K562 (cell line): ENCODE results near the gene SLC30A4. TPM values are rescaled to one million over a fixed set of nuclear protein-coding genes. Genes with fewer than 3 reads are reported as not detected.

Experiments
- ATAC-seq: fragments of 200-7000 bp; cut with Tn5 transposase; 3 replicates; pipeline ENCODE4 v1.9.1; 2020; ENCODE audit warnings: moderate library complexity
- BruUV-seq: library from RNA; stranded (reverse); fragments of 400-500 nt; replicated peaks from 2 replicates; lab custom pipeline; 2021; lab: Mats Ljungman, UMichigan
- CTCF ChIA-PET: fragments of 300-600 bp; formaldehyde crosslinking; extraction: SDS; loops from one replicate; lab custom pipeline; 2021; ENCODE audit warnings: low intra/inter-chr PET ratio; lab: Yijun Ruan, JAX
- POLR2A ChIA-PET: fragments of 300-600, 350-650 bp; sonication (Branson Sonifier 250); formaldehyde crosslinking; extraction: SDS; loops from one replicate; lab custom pipeline; 2021; ENCODE audit warnings: antibody characterized with exemption, inconsistent platforms; lab: Yijun Ruan, JAX
- DNase-seq, 4 experiments: peaks; one replicate each; pipeline versions ENCODE4 v3.0.0 to v3.0.0-alpha.2; 2011 to 2018; ENCODE audit warnings: low spot score in 3 of 4, mixed read lengths in 3 of 4; ENCODE audit errors: extremely low read depth in 1 of 4
- FAIRE-seq: peaks from 2 replicates; lab custom pipeline; 2011; peaks lifted over from hg19 to GRCh38; lab: Jason Lieb, UNC
- H2AFZ ChIP-seq: 2 replicates; pipeline ENCODE4 v1.6.0; 2011; ENCODE audit warnings: low read depth, low read length, control low read depth, inconsistent platforms
- H3K27ac ChIP-seq: fragments of 200-600 bp; 3 replicates; pipeline ENCODE4 v1.8.0; 2011; ENCODE audit warnings: low read depth, mild to moderate bottlenecking, control low read depth, inconsistent platforms, low read length, moderate library complexity, mixed read lengths; ENCODE audit errors: extremely low read depth
- H3K27me3 ChIP-seq, 2 experiments: fragments of 300-600 bp in 1 of 2; 2 replicates in 1 of 2; 3 replicates in 1 of 2; pipeline versions ENCODE4 v1.6.0 to v1.8.0; 2011; ENCODE audit warnings: inconsistent platforms in 2 of 2, low read length in 2 of 2, mild to moderate bottlenecking in 1 of 2, mixed read lengths in 1 of 2, moderate library complexity in 1 of 2; ENCODE audit not compliant: control insufficient read depth in 2 of 2, insufficient read depth in 2 of 2
- H3K36me3 ChIP-seq: fragments of 300-600 bp; 3 replicates; pipeline ENCODE4 v1.8.0; 2011; ENCODE audit warnings: mild to moderate bottlenecking, low read length, inconsistent platforms; ENCODE audit not compliant: control insufficient read depth, insufficient read depth
- H3K4me1 ChIP-seq, 2 experiments: fragments of 200-600 bp in 1 of 2; replicated peaks in 1 of 2; 2 replicates in 1 of 2; 3 replicates in 1 of 2; pipeline versions ENCODE4 v1.5.1 to v1.8.0; 2011; ENCODE audit warnings: inconsistent platforms in 2 of 2, low read length in 2 of 2, mild to moderate bottlenecking in 1 of 2, mixed read lengths in 1 of 2, moderate library complexity in 1 of 2; ENCODE audit not compliant: control insufficient read depth in 2 of 2, insufficient read depth in 2 of 2
- H3K4me2 ChIP-seq: 2 replicates; pipeline ENCODE4 v1.6.1; 2011; ENCODE audit warnings: low read length, control low read depth, inconsistent platforms, mixed read lengths; ENCODE audit not compliant: insufficient read depth
- H3K4me3 ChIP-seq: fragments of 200-600 bp; sonication (generic), shearing (Covaris generic); 2 replicates; pipeline ENCODE4 v1.5.1; 2016; ENCODE audit warnings: control low read depth, inconsistent platforms
- H3K79me2 ChIP-seq: fragments of 200-600 bp; 3 replicates; pipeline ENCODE4 v1.8.0; 2011; ENCODE audit warnings: low read length, inconsistent platforms; ENCODE audit not compliant: control insufficient read depth, insufficient read depth
- H3K9ac ChIP-seq, 2 experiments: 2 replicates each; pipeline versions ENCODE4 v1.6.0 to v1.6.1; 2011; ENCODE audit warnings: low read depth in 2 of 2, low read length in 2 of 2, control low read depth in 1 of 2, inconsistent platforms in 1 of 2, mild to moderate bottlenecking in 1 of 2, mixed read lengths in 1 of 2; ENCODE audit not compliant: insufficient read depth in 1 of 2
- H3K9me1 ChIP-seq: one replicate; pipeline ENCODE4 v1.6.0; 2011; ENCODE audit warnings: inconsistent platforms, mild to moderate bottlenecking, low read length, moderate library complexity; ENCODE audit not compliant: control insufficient read depth, insufficient read depth
- H3K9me3 ChIP-seq: replicated peaks from 2 replicates; pipeline ENCODE4 v1.5.1; 2011; ENCODE audit warnings: low read depth, low read length, inconsistent platforms; ENCODE audit not compliant: control insufficient read depth, insufficient read depth
- H4K20me1 ChIP-seq: replicated peaks from 2 replicates; pipeline ENCODE4 v1.6.1; 2011; ENCODE audit warnings: low read length, inconsistent platforms, mixed read lengths; ENCODE audit not compliant: control insufficient read depth, insufficient read depth
- MEF2D ChIP-seq: conservative IDR thresholded peaks from 2 replicates; pipeline ENCODE4 v1.6.1; 2016; ENCODE audit warnings: low read depth, missing genetic modification characterization, missing compliant biosample characterization
- MGA ChIP-seq: fragments of 450-650 bp; IDR thresholded peaks from 2 replicates; pipeline ENCODE4 v1.6.1; 2016; ENCODE audit warnings: mild to moderate bottlenecking, moderate library complexity
- PTRF ChIP-seq: fragments of 450-650 bp; IDR thresholded peaks from 2 replicates; pipeline ENCODE4 v1.6.1; 2016; ENCODE audit warnings: mild to moderate bottlenecking, missing genetic modification characterization, missing compliant biosample characterization
- SNIP1 ChIP-seq: fragments of 450-650 bp; IDR thresholded peaks from 2 replicates; pipeline ENCODE4 v1.7.1; 2017; ENCODE audit warnings: low read depth, mild to moderate bottlenecking
- WGBS: fragments of 100-300 bp; shearing (Covaris generic); methylation state at CpG from one replicate; pipeline ENCODE4 v1.1.6; 2016; ENCODE audit warnings: low coverage, mixed read lengths; ENCODE audit not compliant: insufficient coverage; ENCODE audit errors: missing lambda C conversion rate; 5-methylcytosine and 5-hydroxymethylcytosine counted together
- in situ Hi-C: fragments of 300-500 bp; cut with MboI; formaldehyde crosslinking; loops from 4 replicates; pipeline ENCODE4 v1.15.0; 2018; ENCODE audit warnings: inconsistent platforms, mixed read lengths
- intact Hi-C: fragments of 100-400 bp; cut with micrococcal nuclease; formaldehyde crosslinking; loops from 2 replicates; pipeline ENCODE4 v1.14.2; 2022
- polyA plus RNA-seq, 8 experiments: library from polyadenylated mRNA; depleted of rRNA in 4 of 8; stranded (reverse) in 5 of 8; unstranded in 3 of 8; fragments of >200 nt; fragmentation: Nextera tagmentation in 2 of 8; fragmentation: Illumina TruSeq in 1 of 8; extraction: Ambion mirVana in 2 of 8; extraction: Trizol in 1 of 8; gene quantifications; 2 replicates each; pipeline versions ENCODE4 v1.2.1 to v1.2.3, GENCODE V29; 2011 to 2014; ENCODE audit warnings: inconsistent platforms in 1 of 8, missing spikeins in 1 of 8
- total RNA-seq, 7 experiments: library from RNA; depleted of rRNA in 6 of 7; stranded (reverse); fragments of >200 nt in 6 of 7; fragmentation: Illumina TruSeq in 2 of 7; extraction: Trizol in 2 of 7; gene quantifications; 2 replicates each; pipeline versions ENCODE4 v1.2.1 to v1.2.3, GENCODE V29; 2011 to 2021; ENCODE audit warnings: low replicate concordance in 1 of 7
- TF ChIP-seq, protein P1 (sequence below): sonication (generic); formaldehyde crosslinking; IDR thresholded peaks from 2 replicates; pipeline ENCODE4 v1.8.0; 2022; ENCODE audit warnings: mild to moderate bottlenecking, missing genetic modification reagents, borderline replicate concordance

SLC30A4 gene
- total and polyA plus RNA-seq, 9 of the 15 experiments (the other 6 are each of a cell fraction or from before 2014, with no cell fraction given), result 0.21 to 0.73 (median 0.36) TPM

GRCh38 chr15:45469441-45469840 lies 53.1 kb downstream of the SLC30A4 start:
- no peak for TF ChIP-seq SNIP1
- no peak for TF ChIP-seq MEF2D (tag)
- TF ChIP-seq, protein P1, sequence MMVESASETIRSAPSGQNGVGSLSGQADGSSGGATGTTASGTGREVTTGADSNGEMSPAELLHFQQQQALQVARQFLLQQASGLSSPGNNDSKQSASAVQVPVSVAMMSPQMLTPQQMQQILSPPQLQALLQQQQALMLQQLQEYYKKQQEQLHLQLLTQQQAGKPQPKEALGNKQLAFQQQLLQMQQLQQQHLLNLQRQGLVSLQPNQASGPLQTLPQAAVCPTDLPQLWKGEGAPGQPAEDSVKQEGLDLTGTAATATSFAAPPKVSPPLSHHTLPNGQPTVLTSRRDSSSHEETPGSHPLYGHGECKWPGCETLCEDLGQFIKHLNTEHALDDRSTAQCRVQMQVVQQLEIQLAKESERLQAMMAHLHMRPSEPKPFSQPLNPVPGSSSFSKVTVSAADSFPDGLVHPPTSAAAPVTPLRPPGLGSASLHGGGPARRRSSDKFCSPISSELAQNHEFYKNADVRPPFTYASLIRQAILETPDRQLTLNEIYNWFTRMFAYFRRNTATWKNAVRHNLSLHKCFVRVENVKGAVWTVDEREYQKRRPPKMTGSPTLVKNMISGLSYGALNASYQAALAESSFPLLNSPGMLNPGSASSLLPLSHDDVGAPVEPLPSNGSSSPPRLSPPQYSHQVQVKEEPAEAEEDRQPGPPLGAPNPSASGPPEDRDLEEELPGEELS (CRISPR knock-in tag), result no peak
- TF ChIP-seq MGA, result no peak
- no peak for TF ChIP-seq PTRF
- TF ChIP-seq, all 486 proteins: peak for 0
- DNase-seq, result no peak
- Histone ChIP-seq H3K27ac (no peak overlapping the region), H3K4me1 (no peaks in the 10 kb centered on the region), H3K4me2 (no peak overlapping the region), H3K9ac (no peak overlapping the region), H4K20me1 (no peaks in the 10 kb centered on the region), H3K9me3 (no peaks in the 10 kb centered on the region), H3K27me3 (peaks cover 11 to 17% of the 10 kb centered on the region in 2 experiments; a peak in 4 of 5 replicates), H3K79me2 (no peaks in the 10 kb centered on the region), H3K4me3 (no peak overlapping the region), H3K36me3 (no peaks in the 10 kb centered on the region), H3K9me1 (no peaks in the 10 kb centered on the region), H2AFZ (no peak overlapping the region)
- CTCF ChIA-PET, result no interaction called here
- BruUV-seq, result no TSS peak
- no peak for ATAC-seq
- no peak for FAIRE-seq
- in situ Hi-C loops (no loop called here), intact Hi-C loops (no loop called here)
- 3% methylated on average over 7 of the region's 7 CpGs for whole genome bisulfite sequencing
- POLR2A ChIA-PET, result interaction anchor here (1.3 kb wide), 1 partner anchor 117 kb away, joined by 4 read pairs; the partner anchor contains the start of gene BLOC1S6
